GM18951 (cell line): Measurements from ENCODE around the gene DEPDC1B.
"Not testable (repeated sequence)": the region's sequence is repeated elsewhere in the genome, so short reads cannot be mapped to it uniquely, and the experiment has no call there.

Experiments used
- POLR2A ChIP-seq: IDR thresholded peaks from 4 replicates; pipeline ENCODE4 v1.6.1; 2011; ENCODE audit warnings: mild to moderate bottlenecking; ENCODE audit not compliant: insufficient read length, insufficient read depth; ENCODE audit errors: extremely low read depth
- in situ Hi-C: fragments of 300-500 bp; cut with MboI; formaldehyde crosslinking; loops from one replicate; pipeline ENCODE4 v1.12.0; 2022; ENCODE audit warnings: low sequenced_read_pairs, mixed read lengths, inconsistent platforms; ENCODE audit not compliant: unreplicated experiment

The DEPDC1B gene

DNA sequence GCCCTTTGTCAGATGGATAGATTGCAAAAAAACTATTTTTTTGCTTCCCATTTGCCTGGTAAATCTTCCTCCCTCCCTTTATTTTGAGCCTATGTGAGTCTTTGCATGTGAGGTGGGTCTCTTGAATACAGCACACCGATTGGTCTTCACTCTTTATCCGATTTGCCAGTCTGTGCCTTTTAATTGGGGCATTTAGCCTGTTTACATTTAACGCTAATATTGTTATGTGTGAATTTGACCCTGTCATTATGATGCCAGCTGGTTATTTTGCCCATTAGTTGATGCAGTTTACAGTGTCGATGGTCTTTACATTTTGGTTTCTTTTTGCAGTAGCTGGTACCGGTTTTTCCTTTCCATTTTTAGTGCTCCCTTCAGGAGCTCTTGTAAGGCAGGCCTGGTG, 13.0 kb upstream of the DEPDC1B start:
- in situ Hi-C loops: no loop called here
- no peak for TF ChIP-seq POLR2A

DNA sequence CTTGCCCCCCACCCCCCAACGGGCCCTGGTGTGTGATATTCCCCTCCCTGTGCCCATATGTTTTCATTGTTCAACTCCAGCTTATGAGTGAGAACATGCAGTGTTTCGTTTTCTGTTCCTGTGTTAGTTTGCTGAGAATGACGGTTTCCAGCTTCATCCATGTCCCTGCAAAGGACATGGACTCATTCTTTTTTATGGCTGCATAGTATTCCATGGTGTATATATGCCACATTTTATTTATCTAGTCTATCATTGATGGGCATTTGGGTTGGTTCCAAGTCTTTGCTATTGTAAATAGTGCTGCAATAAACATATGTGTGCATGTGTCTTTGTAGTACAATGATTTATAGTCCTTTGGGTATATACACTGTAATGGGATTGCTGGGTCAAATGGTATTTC, 11.9 kb upstream of the DEPDC1B start:
- in situ Hi-C loops: not testable (repeated sequence)

DNA sequence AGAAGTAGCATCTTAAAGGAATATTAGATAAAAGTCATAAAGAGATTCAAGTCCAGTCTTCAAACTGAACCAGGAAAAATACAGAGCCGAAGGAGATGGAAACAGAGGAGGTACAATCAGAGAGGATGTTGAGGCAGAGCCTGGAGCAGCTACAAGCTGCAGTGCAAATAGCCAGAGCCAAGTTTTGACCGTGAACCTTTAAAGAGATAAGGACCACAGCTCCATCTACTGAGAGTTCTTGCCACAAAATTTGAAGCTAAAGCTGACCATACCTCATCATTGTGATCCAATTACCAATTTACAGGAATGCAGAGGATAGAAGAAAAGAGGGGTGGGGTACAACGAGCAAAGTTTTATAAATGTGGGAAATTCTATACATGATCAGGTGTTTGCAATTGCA, 10.4 kb upstream of the DEPDC1B start:
- TF ChIP-seq POLR2A: no peak
- in situ Hi-C loops: no loop called here

DNA sequence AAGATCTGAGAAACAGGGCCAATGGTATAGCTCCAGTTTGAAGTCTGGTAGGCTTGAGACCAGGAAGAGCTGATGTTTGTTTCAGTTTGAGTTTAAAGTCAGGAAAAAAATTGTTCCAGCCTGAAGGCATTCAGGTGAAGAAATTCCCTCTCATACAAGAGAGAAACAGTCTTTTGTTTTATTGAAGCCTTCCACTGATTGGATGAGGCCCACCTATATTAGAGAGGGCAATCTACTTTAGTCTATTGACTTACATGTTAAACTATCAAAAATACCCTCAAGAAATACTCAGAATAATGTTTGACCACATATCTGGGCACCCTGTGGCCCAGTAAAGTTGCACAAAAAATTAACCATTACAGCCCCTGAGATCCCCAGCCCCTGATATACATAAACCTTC, 5.2 kb upstream of the DEPDC1B start:
- TF ChIP-seq POLR2A: no peak
- in situ Hi-C loops: no loop called here

DNA sequence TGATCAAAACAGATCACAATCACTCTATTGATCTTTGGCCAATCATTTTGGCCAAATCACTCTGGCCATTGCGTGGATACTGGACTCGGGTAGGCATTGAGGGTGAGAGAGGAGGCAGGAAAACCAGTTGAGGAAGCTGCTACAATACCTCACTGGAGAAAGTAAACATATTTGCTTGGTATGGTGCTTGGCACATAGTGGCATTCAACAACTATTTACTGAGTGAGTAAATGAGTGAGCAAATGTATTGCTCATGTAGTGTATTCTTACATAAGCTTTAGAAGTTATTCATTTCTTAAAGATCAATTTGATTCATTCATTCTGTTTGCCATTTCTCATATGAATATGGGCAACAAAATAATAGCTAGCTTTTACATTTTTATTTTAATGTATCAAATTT, 4.0 kb upstream of the DEPDC1B start:
- in situ Hi-C loops: no loop called here
- TF ChIP-seq POLR2A: no peak

DNA sequence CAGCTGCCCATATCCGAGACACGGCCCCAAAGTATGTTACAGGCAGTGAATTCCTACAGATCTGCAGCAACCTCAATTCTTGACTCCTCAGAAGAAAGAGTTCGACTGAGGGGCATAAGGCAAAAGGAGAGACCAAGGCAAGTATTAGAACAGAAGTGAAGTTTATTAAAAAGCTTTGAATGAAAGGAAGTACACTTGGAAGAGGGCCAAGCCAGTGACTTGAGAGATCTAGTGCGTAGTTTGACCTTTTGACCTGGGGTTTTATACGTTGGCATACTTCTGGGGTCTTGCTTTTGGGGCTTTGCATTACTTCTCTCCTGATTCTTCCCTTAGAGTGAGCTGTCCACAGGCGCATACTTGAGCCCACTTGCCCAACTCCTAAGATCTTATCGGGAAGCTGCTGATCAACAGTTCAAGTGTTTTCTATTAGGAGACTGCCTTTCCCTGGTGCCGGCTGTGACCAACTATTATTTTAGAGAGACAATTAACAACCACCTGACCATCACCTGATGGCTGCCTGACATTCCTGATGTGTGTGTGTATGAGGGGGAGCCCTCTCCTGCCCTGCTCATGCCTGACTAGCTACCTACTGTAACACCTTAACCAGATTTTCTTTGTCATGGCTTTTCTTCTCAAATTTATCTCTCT, 1.5 kb upstream of the DEPDC1B start:
- TF ChIP-seq POLR2A: no peak
- in situ Hi-C loops: no loop called here

DNA sequence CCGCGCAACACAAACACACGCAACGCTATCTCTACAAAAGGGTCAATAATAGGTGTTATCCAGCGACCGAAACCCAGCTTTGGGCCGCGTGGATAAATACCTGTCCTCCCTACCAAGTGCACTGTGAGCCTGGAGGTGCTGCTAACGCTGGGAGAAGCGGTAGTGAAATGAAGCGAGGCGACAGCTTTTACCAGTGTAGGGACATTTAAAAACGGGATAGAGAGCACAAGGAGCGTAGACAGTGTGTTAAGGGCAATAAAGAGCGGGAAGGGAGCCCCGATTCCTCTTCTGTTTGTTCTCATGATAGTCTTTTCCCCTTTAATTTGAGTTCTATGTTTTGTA, 421 bp upstream of the DEPDC1B start:
- TF ChIP-seq POLR2A: no peak
- in situ Hi-C loops: no loop called here

DNA sequence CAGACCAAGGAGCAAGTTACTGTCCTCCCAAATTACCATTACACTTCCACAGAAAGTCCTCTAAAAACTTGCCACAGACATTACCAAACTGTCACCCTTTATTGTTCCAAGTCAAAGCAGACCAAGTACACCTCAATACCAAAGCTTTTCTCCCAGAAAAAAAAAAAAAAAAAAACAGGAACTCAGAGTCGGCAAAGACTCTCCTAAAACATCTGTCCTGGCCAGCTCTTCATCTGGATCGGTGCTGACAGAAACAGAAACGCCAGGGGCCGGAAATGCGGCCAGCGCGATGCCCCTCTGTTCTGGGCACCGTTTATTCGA, 718 bp downstream of the DEPDC1B start:
- in situ Hi-C loops: no loop called here
- no peak for TF ChIP-seq POLR2A

DNA sequence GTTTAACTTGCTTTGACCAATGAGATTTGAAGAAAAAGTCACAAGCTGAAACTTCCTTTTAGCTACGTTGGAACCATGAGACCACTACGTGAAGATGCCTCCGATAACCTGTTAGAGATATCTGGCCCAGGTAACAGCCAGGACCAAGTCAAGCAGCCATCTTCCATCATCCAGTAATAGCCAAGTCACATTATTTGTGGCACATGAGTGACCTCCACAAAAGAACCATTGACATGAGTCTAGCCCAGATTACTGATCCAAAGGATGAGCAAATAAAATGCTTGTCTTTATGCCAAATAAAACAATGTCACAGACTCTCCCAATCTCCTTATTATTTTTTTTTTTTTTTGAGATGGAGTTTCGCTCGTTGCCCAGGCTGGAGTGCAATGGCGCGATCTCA, 1.6 kb downstream of the DEPDC1B start:
- no peak for TF ChIP-seq POLR2A
- in situ Hi-C loops: no loop called here

DNA sequence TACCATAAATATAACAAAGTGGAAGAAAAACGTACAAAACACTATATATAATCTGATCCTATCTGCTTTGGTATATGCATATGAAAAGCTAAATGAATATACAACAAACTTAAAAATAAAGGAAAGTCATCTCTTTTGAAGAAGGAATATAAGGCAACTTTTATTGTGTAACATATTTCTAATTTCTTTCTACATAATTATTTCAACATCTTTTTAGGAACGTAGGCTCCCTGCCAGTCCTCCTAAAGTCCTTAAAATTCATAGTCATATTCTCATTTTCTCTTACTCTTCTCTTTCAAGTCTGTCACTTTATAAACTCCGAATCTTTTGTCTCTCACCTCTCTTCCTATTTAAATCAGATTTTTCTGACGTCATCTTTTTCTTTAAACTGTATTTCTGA, 9.6 kb downstream of the DEPDC1B start:
- no peak for TF ChIP-seq POLR2A
- in situ Hi-C loops: no loop called here

DNA sequence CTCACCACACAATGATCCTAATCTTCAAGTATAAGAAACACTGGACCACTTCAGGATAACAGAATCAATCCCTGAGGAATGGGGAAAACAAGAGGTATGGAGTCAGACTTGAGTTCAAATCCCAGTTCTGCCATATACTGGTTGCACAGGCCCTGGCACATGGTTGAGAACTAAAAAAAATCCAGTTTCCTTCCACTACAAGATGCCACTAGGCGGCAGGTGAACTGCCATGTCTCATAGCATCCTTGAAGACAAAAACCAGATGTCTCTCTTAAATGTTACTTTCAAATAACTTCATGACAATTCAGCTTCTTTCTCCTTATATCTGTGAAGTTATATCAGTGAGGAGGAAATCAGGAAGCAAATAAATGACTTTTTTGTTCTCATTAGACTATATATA, 11.0 kb downstream of the DEPDC1B start:
- in situ Hi-C loops: loop anchor here (10.0 kb wide), 1 partner anchor 1494 kb away; no protein-coding TSS in a partner anchor
- no peak for TF ChIP-seq POLR2A

DNA sequence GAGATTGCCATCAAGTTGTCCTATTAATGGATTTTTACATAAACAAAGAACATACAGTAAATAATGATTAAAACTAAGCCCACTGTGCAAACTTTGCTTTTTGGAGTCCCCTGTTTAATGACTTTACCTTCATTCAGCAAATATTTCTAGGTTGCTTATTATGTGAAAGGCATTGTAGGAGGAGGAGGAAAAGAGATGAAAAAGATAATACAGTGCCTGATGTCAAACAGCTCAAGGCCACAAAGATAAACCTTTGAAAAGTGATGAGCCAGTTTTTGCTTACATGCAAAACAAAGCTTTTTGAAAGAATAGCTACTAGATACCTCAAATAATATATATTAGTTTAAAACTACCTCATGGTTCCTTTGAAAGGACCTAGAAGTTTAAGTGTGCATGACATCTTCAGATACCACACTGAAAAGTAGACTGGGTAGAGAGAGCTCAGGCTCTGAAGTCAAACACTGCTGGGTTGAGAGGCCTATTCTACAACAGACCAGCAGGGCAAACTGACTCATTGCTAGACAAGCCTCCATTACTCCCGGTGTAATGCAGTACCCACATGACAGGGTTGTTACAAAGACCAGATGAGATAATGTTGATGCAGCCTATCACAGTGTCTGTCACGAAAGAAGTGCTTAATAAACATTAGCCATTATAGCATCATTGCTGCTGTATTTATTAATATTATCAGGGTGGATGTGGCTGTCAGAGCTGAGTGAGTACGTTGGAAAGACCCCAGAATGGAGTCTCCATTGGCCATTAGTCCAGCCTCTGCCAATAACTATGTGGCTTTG, 11.8 kb downstream of the DEPDC1B start:
- in situ Hi-C loops: loop anchor here (10.0 kb wide), 1 partner anchor 1493 kb away; no protein-coding TSS in a partner anchor
- no peak for TF ChIP-seq POLR2A

DNA sequence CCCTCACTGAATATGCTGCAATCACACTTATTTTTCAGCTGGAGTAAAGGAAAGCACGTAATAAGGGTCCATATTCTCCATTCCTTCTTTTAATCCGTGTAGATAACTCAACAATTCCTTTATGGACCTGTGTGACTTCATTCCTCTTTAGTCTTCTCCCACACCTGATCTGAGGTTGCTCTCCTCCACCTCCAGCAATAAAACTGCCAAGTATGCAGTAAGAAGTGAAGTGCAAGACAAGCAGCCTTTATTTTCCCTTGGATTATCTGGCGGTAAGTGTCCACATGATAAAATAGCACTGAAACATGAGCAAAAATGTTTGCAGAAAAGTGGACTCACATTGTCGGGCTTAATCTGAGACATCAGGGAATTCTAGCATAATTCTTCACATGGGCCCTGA, 13.8 kb downstream of the DEPDC1B start:
- in situ Hi-C loops: loop anchor here (10.0 kb wide), 1 partner anchor 1491 kb away; no protein-coding TSS in a partner anchor
- TF ChIP-seq POLR2A: no peak

DNA sequence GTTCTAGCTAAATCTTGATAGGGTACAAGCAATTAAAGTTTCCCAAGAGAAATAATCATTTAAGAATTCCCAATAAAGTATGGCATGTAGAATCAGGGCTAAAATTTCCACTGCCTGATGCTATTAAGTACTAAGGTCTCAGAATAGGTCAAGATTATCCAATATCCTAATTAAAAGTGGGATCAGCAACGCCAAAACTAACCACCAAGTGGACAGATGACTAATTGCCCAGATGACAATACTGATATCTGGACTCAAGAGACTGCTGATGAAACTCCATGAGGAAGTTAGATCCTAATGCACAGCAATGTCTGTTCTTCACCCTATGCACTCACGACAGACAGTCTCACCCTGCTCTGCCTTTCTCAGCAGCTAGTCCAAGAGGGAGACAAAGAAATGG, 14.3 kb downstream of the DEPDC1B start:
- in situ Hi-C loops: loop anchor here (10.0 kb wide), 1 partner anchor 1491 kb away; no protein-coding TSS in a partner anchor
- TF ChIP-seq POLR2A: no peak
